IMR-90 (cell line): ENCODE measurements around the gene IL12RB1.

Source experiments
- CEBPB ChIP-seq: IDR thresholded peaks from 2 replicates; pipeline ENCODE4 v1.6.1; 2012; ENCODE audit warnings: low read depth, low read length, improper control_type of control experiment
- CHD1 ChIP-seq: IDR thresholded peaks from 2 replicates; pipeline ENCODE4 v1.6.1; 2012; ENCODE audit warnings: low read depth, low read length, improper control_type of control experiment
- ELK1 ChIP-seq: fragments of 150-350 bp; IDR thresholded peaks from 2 replicates; pipeline ENCODE4 v1.6.1; 2016; ENCODE audit warnings: low read depth, mild to moderate bottlenecking, low read length, moderate library complexity, borderline replicate concordance
- MAZ ChIP-seq: IDR thresholded peaks from 2 replicates; pipeline ENCODE4 v1.6.1; 2012; ENCODE audit warnings: low read depth, mild to moderate bottlenecking, low read length, improper control_type of control experiment, moderate library complexity, borderline replicate concordance
- POLR2A ChIP-seq: IDR thresholded peaks from 2 replicates; pipeline ENCODE4 v1.6.1; 2012; ENCODE audit warnings: mild to moderate bottlenecking, low read depth, low read length
- RAD21 ChIP-seq: IDR thresholded peaks from 2 replicates; pipeline ENCODE4 v1.6.1; 2012; ENCODE audit warnings: low read length, improper control_type of control experiment
- RCOR1 ChIP-seq: IDR thresholded peaks from 2 replicates; pipeline ENCODE4 v1.6.1; 2012; ENCODE audit warnings: mild to moderate bottlenecking, low read length, improper control_type of control experiment; ENCODE audit not compliant: insufficient replicate concordance
- RFX5 ChIP-seq: IDR thresholded peaks from 2 replicates; pipeline ENCODE4 v1.8.0; 2012; ENCODE audit warnings: low read depth, mild to moderate bottlenecking, low read length, moderate library complexity
- SMC3 ChIP-seq: fragments of 150-350 bp; IDR thresholded peaks from 2 replicates; pipeline ENCODE4 v1.6.1; 2016; ENCODE audit warnings: low read depth, mild to moderate bottlenecking, antibody characterized with exemption, low read length, moderate library complexity
- TF ChIP-seq, protein P1 (sequence below): conservative IDR thresholded peaks from 2 replicates; pipeline ENCODE4 v1.5.1; 2012; ENCODE audit warnings: mild to moderate bottlenecking, low read depth, low read length, improper control_type of control experiment
- TF ChIP-seq, protein P2 (sequence below): fragments of 150-350 bp; IDR thresholded peaks from 2 replicates; pipeline ENCODE4 v1.6.1; 2017; ENCODE audit warnings: mild to moderate bottlenecking, antibody characterized with exemption, low read length, low read depth

DNA sequence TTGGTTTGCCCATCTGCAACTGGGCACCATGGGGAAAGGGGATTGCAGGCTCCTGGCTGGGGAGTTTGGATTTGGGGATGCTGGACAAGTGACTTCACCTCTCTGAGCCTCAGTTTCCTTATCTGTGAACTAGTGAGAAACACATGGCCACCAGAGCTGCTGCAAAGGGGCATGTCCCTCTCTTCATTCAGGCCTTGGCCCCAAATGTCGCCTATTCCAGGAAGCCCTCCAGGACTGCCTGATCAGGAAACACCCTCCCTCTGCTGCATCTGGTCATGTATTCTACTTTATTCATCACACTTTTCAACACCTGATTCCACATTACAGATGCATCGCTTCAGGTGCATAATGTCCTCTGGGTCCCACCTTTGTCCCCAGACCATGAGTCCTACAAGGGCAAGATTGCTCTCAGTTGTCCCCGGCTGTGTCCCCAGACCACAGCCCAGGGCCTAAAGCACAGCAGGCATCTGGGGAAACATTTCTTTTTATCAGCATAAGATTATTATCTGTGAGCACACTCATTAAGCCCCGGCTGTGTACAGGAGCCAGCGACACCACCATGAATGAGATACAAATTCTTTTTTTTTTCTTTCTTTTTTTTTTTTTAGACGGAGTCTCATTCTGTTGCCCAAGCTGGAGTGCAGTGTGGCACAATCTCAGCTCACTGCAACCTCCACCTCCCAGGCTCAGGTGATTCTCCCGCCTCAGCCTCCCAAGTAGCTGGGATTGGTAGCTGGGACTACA lies 41.3 kb downstream of the IL12RB1 start:
- no peak for TF ChIP-seq RFX5
- TF ChIP-seq, protein P1, sequence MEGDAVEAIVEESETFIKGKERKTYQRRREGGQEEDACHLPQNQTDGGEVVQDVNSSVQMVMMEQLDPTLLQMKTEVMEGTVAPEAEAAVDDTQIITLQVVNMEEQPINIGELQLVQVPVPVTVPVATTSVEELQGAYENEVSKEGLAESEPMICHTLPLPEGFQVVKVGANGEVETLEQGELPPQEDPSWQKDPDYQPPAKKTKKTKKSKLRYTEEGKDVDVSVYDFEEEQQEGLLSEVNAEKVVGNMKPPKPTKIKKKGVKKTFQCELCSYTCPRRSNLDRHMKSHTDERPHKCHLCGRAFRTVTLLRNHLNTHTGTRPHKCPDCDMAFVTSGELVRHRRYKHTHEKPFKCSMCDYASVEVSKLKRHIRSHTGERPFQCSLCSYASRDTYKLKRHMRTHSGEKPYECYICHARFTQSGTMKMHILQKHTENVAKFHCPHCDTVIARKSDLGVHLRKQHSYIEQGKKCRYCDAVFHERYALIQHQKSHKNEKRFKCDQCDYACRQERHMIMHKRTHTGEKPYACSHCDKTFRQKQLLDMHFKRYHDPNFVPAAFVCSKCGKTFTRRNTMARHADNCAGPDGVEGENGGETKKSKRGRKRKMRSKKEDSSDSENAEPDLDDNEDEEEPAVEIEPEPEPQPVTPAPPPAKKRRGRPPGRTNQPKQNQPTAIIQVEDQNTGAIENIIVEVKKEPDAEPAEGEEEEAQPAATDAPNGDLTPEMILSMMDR, result no peak
- no peak for TF ChIP-seq POLR2A
- no peak for TF ChIP-seq RAD21
- TF ChIP-seq CEBPB, result no peak
- no peak for TF ChIP-seq RCOR1
- TF ChIP-seq ELK1, result no peak
- TF ChIP-seq SMC3, result no peak
- no peak for TF ChIP-seq CHD1
- TF ChIP-seq, protein P2, sequence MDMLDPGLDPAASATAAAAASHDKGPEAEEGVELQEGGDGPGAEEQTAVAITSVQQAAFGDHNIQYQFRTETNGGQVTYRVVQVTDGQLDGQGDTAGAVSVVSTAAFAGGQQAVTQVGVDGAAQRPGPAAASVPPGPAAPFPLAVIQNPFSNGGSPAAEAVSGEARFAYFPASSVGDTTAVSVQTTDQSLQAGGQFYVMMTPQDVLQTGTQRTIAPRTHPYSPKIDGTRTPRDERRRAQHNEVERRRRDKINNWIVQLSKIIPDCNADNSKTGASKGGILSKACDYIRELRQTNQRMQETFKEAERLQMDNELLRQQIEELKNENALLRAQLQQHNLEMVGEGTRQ, result no peak
- TF ChIP-seq MAZ, result no peak
